HG02970 (cell line): Measurements from ENCODE around the gene ST8SIA3.
"Not testable (repeated sequence)": the region's sequence is repeated elsewhere in the genome, so short reads cannot be mapped to it uniquely, and the experiment has no call there.

Experiments
- ATAC-seq: cut with Tn5 transposase; IDR thresholded peaks from one replicate; pipeline ENCODE4 v1.9.1; 2021; ENCODE audit warnings: mild to moderate bottlenecking, moderate library complexity, moderate number of reproducible peaks; ENCODE audit not compliant: unreplicated experiment, low FRiP score

ST8SIA3 gene

DNA sequence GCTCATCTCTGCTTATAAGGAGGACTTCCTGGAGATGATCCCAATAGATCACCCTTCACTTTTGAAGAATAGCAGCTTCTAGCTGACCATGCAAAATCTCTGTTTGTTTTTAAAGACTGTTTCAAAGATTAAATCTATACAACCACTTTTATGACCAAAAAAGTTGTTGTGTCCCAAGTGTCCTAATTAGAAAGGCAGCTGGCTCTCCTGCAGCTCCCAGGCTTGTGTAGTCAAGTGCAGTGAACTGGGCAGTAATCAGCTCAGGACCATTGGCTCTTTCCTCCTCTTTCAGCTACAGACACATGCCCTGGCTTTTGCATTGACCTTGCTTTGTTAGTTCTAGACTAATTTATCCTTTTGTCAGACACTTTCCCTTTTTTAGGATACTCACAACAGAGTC lies 10.4 kb downstream of the ST8SIA3 start:
- no peak for ATAC-seq

GRCh38 chr18:57364460-57364859 lies 12.1 kb downstream of the ST8SIA3 start:
- ATAC-seq: no peak

DNA sequence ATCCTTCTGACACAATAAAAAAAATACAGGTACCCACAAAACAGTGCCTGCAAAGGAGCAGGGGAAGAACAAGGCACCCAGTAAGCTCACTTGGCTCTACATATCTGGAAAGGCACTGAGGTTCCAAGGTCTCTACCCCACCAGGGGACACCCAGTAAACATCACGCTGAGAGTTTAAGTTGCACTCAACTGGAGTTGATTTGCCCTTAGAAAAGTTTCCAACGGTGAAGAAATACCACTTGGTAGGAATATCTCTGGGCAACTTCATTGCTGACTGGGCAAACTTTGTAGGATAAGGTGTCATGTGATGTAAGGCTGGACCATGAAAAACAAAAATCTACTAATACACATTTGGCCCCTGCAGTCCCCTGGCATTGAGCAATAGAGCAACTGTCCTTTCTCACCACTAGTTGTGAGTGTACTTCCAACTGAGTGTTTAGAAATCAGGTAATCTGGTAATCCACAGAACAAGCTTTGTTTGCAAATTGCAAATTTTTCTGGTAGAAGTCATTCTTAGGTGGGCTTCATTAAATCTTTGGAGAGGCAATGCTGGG lies 14.2 kb downstream of the ST8SIA3 start:
- ATAC-seq: no peak

DNA sequence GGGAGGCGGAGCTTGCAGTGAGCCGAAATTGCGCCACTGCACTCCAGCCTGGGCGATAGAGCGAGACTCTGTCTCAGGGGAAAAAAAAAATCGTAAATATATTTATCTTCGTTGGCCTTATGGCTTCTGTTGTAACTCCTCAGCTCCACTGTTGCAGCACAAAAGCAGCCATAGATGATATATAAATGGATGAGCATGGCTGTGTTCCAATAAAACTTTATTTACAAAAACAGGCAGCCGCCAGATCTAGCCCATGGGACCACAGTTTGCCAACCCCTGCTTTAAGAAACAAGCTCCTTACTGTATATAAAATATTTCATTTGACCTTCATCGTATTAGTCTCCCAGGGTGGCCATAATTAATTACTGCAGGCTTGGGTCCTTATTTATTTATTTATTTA lies 20.1 kb downstream of the ST8SIA3 start:
- ATAC-seq: no peak

DNA sequence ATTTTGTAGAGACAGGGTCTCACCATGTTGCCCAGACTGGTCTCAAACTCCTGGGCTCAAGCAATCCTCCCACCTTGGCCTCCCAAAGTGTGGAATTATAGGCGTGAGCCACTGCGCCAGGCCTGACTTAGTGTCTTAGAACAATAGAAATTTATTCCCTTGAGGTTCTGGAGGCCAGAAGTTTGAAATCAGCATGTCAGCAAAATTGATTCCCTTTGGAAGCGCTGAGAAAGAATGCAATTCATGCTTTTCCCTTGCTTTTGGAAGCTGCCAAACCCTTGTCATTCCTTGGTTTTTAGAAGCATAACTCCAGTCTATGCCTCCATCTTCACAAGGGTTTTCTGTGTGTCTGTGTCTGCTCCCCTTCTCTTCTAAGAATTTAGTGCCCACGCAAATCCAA lies 20.7 kb downstream of the ST8SIA3 start:
- no peak for ATAC-seq

DNA sequence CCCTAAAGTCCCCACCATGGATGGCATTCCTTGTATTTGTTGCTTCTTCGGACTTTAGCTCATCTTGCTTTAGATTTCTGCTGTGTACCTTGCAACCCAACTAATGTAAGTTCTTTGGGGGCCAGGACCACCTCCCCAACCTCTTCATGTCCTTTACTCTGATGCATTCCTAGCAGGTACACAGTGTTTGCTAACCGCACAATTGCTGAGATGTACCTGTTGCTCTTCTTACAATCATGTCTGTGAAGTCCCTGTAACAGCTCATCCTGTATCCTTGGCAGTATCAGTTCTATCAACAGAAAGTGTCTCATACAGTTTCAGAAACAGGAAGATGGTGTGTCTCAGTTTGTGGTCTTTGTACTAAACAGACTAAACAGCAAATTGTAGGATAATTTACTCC lies 24.1 kb downstream of the ST8SIA3 start:
- ATAC-seq: no peak

DNA sequence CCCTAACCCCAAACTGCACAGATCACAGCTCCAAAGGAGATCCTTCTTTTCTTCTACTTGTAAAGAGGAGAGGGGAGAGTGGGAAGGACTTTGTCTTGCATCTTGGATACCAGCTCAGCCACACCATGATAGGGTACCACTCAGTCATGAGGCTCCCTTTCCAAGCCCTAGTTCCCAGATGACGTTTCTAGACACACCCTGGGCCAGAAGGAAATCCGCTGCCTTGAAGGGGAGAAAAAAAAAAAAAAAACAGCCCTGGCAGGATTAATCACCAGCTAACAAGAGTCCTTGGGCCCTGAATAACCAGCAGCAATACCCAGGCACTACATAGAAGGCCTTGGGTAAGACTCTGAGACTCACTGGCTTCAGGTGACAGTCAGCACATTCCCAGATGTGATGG lies 36.9 kb downstream of the ST8SIA3 start:
- no peak for ATAC-seq

DNA sequence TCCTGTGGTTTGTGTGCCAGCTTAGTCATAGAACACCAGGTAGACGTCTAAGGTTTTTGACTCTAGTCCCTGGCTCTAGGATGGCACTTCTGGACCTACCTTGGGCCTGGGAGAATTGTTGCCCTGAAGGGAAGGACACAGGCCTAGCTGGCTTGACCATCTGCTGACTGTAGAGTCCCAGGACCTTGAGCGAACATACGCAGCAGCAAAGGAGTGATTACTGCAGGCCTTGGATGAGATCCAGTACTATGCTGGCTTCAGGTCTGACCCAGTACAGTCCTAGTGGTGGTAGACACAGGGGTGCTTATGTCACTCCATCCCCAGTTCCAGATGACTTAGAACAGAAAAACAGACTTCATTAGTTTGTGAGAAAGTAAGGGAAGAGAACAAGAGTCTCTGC lies 37.7 kb downstream of the ST8SIA3 start:
- no peak for ATAC-seq

DNA sequence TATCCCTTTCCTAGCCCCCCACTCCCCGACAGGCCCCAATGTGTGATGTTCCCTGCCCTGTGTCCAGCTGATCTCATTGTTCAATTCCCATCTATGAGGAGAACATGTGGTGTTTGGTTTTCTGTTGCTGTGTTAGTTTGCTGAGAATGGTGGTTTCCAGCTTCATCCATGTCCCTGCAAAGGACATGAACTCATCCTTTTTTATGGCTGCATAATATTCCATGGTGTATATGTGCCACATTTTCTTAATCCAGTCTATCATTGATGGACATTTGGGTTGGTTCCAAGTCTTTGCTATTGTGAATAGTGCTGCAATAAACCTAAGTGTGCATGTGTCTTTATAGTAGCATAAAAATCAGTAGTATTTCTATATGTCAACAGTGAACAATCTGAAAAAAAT lies 42.4 kb downstream of the ST8SIA3 start:
- ATAC-seq: not testable (repeated sequence)

DNA sequence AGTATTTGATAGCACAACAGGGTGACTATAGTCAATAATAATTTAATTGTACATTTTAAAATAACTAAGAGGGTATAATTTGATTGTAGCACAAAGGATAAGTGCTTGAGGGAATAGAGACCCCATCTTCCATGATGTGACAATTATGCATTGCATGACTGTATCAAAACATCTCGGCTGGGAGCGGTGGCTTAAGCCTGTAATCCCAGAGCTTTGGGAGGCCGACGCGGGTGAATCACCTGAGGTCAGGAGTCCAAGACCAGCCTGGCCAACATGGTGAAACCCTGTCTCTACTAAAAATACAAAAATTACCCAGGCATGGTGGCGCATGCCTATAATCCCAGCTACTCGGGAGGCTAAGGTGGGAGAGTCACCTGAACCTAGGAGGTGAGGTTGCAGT lies 44.5 kb downstream of the ST8SIA3 start:
- ATAC-seq: not testable (repeated sequence)

GRCh38 chr18:57397440-57398132 lies 45.2 kb downstream of the ST8SIA3 start:
- ATAC-seq: no peak

GRCh38 chr18:57404345-57404744 lies 52.0 kb downstream of the ST8SIA3 start:
- ATAC-seq: no peak

- ATAC-seq: no peak
Measured at GRCh38 chr18:57409650-57410049, 57.3 kb downstream of the ST8SIA3 start.

- ATAC-seq: no peak
Measured at GRCh38 chr18:57410749-57411148, 58.4 kb downstream of the ST8SIA3 start.

DNA sequence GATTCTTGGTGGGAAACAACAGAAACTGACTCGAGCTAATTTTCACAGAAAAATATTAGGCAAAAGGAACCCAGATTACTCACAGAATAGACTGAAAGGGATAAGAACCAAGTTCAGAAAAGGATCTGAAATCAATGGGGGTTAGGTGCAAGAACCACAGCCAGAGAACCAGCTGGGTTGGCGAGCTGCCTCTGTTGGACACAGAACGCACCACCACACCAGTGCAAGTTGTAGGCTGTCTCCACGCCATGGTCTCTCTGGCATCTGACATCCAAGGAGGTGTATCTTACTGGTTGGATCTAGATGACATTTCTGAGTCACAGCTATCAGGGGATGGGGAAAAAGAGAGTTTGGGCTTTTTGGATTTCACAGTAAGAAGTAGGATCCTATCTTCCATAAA lies 64.2 kb downstream of the ST8SIA3 start:
- ATAC-seq: no peak
